Hematopoietic multipotent progenitor cell treated with erythropoietin and hydrocortisone succinate and interleukin-3 and kit ligand, for 8 days (in vitro differentiated cells): ENCODE data around the gene CCDC69.
"Not testable (repeated sequence)": the region's sequence is repeated elsewhere in the genome, so short reads cannot be mapped to it uniquely, and the experiment has no call there.

ENCODE experiments used
- DNase-seq: peaks from one replicate; pipeline ENCODE4 v3.0.0-alpha.2; 2015

The CCDC69 gene, protein sequence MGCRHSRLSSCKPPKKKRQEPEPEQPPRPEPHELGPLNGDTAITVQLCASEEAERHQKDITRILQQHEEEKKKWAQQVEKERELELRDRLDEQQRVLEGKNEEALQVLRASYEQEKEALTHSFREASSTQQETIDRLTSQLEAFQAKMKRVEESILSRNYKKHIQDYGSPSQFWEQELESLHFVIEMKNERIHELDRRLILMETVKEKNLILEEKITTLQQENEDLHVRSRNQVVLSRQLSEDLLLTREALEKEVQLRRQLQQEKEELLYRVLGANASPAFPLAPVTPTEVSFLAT

DNA sequence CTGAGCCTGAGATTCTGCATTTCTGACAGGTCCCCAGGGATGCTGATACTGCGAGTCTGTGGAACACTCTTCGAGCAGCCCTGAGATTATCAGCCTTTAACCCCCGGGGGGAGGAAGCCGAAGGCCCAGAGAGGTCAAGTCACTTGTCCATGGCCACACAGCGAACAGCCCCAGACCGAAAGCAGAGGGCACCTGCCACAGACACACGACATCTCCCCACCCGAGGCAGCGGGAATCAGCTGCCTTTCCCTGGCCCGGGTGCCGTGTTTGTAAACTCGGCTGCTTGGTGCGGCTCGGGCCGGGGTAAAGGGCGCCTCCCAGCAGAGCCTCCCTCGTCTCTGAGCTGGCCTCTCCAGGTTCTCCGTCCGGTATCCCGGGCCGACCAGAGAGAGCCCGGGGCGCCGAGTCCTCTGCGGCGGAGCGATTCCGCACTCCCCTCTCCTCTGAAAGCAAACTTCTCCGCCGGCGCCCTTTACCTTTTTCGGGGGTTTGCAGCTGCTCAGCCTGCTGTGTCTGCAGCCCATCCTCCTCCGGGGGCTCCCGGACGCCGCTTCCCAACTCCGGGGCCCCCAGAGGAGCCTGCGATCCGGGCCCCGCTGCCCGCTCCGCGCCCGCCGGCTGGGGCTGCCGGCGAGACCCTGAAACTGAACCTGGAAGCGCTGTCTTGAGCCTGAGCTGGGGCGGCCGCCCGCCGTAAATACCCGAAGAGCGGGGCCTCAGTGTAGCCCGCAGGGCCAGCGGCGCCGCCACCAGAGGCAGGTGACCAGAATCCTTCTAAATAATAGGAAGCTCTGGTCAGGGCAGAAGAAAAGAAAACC is at the start of gene CCDC69:
TSS of gene CCDC69 (minus strand) at position 646 of the 818 bp plus-strand sequence. CDS start at position 524, 122 bp downstream.
- peak; percentile 74 for DNase-seq

DNA sequence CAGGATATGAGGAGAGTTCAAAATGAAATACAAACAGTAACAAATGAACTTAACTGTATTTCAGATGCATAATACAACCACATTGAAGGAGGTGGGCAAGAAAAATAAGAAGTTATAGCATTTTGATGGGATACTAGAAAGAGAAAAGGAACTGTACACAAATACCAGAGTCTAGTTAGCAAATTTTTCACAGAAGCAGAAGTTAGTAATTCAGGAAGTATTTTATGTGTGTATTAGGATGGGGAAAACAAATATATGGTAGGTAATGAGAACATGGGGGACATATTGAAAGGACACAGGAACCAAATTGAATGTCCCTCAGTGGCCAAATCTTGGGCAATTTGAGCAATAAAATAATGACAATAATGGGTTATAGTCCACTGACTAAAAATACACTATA is 47.4 kb upstream of the CCDC69 start:
- DNase-seq = no peak

DNA sequence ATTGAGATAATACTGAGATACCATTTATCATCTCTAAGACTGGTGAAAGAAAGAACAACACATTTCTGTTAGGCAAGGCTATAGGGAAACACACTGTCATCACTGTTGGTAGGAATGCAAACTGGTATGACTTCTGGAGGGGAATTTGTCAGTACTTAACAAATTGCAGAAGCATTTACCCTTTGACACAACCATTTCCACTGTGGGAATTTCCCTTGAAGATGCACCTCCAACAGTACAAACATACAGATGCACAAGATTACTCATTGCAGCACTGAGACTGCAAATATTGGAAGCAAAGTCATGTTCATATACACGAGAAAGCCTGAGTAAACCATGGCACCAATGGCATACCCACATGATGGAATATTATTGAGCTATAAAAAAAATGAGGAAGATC is 46.7 kb upstream of the CCDC69 start:
- no peak for DNase-seq

DNA sequence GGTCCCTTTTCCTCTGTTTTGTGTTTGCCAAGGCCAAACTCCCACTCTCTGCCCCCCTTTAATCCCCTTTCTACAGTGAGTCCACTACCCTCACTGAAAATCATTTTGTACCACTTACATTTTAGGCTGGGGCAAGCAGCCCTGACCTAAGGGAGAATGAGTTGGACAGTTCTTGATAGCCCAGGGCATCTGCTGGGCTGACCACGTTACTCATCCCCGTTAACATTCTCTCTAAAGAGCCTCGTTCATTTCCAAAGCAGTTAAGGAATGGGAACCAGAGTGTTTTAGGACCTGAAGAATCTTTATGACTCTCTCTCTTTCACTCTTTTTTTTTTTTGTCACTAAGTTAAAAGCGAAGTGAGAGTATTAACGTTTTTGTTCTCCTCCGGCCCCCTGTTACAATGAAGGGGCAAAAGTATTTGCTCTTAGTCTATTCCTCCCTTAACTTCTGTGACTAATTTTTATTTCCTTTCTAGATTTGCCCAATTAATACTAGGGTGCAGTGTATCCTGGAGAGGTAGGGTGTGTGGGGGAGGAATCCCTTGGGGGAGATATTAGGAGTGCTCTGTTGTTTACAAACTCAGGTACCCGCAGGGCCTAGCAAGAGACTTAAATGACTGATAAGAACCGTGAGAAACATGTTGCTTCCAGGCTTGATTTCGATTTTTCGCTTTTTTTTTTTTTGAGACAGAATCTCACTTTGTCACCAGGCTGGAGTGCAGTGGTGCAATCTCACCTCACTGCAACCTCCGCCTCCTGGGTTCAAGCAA is 43.8 kb upstream of the CCDC69 start:
- DNase-seq = no peak

DNA sequence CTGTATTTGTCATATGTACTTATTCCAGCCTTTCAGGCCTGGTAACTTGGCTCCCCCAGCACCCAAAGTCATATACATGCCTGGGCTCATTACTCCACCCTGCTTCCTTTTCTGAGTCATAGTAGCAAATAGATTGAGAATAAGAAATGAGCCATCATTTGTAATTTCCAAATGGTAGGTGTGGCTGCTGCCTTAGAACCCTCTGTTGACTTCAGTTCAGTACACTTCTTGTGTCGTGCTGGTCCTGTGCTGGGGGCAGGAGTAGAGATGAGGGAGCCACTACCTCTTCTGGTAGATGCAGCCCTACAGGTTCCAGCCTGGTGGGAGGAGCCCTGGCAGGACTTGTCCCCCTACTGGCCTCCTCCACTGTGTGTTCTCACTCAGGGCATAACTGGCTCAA is 40.2 kb upstream of the CCDC69 start:
- DNase-seq = no peak

DNA sequence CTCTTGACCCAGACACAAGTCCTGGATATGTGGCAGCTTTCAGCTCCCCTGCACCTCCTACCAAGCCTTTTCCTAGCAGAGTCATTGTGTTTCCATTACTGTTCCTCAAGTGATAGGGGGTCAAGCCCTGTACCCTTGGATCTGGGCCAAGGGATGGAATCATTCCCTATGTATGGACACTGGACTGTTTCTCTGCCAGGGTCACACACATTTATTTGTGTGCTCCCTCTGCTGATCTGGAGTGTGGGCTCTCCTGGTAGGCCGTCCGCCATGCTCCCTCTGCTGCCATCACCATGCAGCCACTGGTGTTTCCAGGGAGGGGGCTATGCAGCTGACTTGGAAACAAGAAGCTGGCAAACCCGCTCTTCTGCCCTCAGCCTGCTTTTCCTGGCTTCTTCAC is 38.6 kb upstream of the CCDC69 start:
- no peak for DNase-seq

DNA sequence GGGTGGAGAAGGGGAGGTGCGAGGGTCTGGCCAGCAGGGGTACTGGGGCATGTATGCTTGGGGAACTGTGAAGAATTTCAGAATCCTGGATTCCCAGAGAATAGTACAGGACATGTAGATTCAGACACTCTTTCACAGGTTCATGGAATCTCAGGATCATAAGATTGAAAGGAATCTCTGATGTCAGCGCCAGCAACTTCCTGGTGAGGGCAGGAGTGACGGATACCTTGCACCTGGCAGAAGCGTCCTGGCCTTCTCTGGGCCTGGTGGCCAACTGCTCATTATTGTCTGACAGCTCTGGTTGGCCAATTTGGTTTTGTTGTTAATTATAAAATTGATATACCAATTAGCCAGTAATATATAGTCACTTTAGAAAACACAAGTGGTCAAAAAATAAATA is 36.0 kb upstream of the CCDC69 start:
- no peak for DNase-seq

DNA sequence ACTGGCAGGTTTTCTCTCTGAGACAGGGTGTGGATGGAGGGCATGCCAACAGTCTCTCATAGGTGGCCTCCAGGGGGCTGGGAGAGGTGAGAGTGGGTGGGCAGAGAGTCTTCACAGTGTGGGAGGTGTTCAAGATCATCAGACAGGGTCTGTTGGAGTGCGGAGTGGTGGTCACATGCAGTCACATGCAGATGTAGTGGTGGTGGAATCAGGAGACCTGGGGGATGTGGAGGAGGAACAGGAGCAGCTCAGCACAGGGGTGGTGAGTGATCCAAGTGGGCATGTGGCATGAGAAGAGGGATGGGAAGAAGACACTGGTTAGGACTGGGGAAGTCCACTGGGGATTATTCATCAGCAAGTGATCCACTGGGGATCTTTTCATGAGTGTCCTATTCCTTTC is 34.9 kb upstream of the CCDC69 start:
- no peak for DNase-seq

DNA sequence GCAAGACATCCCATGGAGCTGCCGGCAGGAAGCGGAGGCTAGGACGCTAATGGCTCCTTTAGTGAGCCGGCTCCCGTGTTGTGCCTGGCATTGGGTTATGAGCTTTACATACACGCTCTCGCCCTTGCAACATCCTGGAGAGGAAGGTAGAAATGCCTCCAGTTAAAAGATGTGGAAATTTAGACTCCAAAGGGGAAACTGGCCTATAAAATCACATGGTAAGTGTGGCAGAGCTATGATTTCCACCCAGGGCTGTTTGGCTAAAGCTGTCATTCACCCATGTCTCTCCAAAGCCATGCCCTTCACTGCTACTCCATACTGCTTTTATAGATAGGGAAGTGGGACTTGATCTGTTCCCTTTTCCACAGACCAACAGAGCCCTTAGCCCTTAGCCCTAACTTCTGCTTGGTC is 34.3 kb upstream of the CCDC69 start:
- DNase-seq = no peak

DNA sequence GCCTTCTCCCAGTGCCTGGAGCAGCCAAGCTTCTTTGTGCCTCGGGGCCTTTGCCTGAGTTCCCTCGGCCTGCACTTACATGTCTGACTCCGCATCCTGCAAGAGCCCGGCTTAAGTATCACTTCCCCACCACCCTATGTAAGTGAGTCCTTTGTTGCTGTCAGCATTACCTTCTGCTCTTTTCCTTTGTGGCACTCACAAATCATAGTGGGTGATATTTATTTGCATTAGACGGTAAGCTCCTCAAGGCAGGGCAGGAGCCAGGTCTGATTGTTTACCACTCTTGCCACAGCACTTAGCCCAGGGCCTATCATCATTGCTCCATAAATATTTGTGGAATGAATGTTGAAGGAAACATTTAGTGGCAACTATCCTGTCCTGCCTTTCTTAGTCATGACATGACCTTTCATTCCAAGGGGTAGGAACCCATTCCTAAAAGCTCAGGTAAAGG is 33.9 kb upstream of the CCDC69 start:
- DNase-seq = no peak

DNA sequence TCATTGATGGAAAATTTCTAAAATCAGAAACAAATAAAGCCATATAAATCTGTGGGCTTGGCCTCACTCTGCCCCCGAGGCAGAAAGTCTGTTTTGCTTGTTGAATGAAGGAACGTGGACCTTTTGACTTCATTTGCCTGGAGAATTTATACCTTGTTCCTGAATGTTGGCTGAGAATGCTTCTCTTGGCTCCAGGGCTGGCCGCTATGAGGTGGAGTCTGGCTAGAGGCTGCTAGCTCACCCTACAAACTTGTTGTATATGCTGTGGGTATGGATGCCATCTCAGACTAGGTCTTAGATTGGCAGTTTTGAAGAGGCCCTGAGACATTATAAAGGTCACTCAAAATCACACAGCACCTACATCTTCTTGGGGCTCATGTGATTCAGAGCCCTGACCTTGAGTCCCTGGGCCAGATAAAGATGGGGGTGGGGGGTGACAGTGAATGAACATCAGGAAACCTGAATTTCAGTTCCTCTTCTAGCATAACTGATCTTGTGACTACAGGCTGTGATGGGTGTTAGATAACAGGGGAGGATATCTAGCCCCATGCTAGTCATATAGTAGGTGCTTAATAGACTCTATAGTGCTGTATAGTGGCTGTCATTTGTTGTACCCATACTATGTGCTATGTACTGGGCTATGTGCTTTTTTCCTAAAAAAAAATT is 31.9 kb upstream of the CCDC69 start:
- peak; percentile 57 for DNase-seq

DNA sequence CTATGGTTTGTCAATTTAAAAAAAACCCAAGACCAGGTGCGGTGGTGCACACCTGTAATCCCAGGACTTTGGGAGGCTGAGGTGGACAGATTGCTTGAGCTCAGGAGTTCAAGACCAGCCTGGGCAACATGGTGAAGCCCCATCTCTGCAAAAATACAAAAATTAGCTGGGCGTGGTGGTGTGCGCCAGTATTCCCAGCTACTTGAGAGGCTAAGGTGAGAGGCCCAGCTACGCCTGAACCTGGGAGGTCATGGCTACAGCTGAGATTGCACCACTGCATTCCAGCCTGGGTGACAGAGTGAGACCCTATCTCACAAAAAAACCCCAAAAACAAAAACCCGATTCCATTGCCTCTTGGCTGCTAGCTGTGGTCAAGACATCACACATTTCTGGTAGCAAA is 31.1 kb upstream of the CCDC69 start:
- not testable (repeated sequence) for DNase-seq

DNA sequence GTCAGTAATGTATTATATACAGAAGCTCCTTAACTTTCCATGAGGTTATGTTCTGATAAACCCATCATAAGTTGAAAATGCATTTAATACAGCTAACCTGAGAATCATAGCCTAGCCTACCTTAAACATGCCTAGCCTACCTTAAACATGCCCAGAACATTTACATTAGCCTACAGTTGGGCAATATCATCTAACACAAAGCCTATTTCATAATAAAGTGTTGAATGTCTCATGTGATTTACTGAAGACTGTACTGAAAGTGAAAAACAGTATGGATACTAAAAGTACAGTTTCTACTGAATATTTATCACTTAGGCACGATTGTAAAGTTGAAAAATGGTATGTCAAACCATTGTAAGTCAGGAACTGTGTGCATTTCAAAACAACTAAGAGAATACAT is 30.7 kb upstream of the CCDC69 start:
- no peak for DNase-seq

DNA sequence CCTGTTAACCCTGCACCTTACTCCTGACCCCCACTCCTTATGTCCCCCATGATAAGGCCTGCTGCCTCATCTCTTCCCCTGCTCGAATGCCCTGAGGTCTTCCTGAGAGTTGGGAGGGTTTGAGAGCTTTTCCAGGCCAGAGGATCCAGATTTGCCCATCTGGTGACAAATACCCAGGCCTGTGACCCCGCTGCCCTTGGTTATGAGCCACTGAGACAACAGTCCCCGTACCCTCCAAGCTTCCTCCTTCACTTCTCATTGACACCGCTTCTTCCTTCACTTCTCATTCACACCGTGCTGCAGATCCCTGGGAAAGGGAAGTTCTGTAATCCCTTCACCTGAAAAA is 29.7 kb upstream of the CCDC69 start:
- no peak for DNase-seq

DNA sequence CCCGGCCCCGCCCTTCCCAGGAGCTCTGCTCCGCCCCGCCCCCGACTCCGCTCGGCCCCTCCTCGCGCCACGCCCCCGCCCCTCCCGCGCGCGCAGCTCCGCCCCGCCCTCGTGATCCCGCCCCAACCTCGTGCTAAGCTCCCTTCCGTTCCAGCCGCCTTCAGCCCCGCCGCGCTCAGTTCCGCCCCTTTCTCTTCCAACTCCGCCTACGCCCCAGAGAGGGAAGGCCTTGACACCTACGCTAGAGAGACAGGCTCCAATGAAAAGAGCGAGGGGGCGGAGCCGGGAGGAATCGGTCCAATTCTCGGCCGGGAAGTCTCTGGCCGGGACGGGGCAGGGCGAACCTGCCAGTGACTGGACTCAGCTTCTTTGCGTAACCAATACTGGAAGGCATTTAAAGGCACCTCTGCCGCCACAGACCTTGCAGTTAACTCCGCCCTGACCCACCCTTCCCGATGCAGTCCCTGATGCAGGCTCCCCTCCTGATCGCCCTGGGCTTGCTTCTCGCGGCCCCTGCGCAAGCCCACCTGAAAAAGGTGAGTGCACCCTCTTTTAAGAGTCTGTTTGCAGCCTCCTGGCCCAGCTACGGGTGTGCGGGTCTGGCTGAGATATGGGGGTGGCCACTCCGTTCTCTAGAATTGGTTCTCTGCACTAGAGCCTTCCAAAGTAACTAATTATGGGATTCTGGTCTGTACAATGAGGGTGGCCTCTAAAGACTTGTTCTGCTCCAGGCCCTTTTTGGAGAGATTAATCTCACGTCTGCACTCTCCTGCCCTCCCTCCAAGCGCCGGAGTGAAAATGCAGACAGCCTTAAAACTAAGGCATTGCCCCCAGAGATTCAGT is 29.1 kb upstream of the CCDC69 start, which contains the start of gene GM2A:
TSS of gene GM2A (plus strand) at position 424 of the 843 bp plus-strand sequence. CDS start at position 456, 32 bp downstream.
- peak; percentile 100 for DNase-seq

DNA sequence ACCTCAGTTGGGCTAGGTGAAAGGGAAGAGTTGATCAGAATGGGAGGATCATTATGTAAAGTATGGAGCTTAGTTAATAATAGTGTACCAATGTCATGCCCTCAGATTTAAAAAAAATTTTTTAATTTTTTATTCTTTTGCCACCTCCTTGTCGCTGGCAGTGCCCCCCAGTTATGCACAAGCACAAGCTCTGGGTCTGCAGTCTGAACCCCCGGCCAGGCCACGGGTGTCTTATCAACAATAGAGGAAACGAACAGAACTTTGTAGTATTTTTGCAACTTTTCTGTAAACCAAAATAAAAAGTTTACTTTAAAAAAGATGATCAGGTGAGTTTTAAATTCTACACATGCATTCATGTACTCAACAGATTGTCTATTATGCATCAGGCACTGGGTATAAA is 27.7 kb upstream of the CCDC69 start:
- no peak for DNase-seq

DNA sequence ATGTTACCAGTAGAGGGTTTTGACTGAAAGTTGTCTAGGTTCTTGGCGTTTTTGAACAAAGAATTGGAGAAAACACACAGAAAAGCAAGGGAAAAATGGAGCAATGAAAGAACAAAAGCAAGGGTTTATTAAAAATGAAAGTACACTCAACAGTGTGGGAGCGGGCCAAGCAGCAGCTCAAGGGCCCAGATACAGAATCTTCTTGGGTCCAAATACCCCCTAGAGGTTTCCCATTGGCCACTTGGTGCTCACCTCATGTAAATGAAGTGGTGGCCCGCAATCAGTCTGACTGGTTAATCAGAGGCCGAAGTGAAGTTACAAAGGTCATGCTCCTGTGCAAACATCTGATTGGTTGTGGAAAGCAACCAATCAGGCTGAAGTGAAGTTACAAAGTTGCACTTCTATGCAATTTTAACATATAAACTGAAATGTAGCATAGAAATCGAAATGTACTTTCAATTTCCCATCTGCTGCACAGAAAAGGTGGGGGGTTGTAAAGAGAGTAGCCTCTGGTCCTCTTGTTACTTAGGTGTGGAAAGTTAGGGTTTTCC is 27.2 kb upstream of the CCDC69 start:
- DNase-seq = peak; percentile 23

DNA sequence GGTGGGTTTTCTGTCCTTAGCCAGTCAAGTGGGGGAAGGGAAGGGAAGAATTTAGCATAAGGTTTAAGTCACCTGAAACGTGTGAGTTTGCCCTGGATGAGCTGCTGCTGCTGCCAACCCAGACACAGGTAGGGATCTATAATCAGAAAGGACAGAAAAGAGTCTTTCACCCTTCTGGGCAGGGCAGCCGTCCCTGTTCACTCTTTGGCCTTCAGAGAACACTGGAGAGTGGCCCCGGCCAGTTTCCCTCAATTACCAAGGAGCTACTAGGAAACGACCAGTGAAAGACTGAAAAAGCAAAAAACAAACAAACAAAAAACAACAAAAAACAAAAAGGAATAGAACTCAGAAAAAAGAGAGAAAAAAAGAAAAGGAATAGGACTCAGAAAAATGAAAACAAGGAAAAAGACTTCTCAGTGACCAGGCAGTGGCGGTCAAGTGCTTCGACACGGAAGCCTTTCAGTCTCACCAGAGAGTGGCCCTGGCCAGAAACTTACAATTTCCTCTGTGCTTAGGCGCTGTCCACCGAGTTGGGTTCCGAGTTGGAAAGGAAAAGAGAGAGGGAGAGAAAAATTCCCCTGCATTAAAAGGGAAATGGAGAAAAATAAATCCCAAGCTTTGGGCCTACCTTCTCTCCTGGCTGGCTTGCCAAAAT is 26.6 kb upstream of the CCDC69 start:
- DNase-seq = no peak

DNA sequence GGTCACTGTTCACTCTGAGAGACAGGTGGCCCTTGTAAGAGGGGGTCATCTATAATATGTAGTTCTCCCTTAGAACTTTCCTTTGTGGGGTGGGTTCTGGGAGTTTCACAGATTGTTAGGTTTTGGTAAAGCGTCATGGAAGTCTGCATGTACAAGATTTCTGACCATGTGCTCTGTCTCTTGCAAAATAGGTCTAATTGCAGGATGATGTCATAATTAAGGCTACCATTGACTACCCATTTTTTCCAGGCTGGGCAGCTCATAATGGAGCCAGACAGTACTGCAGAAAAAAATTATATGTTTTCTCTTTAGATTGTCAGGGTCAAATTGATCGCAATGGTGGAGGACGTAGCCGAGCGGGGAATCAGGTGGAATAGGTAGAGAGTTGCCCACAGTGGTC is 25.4 kb upstream of the CCDC69 start:
- DNase-seq = no peak

DNA sequence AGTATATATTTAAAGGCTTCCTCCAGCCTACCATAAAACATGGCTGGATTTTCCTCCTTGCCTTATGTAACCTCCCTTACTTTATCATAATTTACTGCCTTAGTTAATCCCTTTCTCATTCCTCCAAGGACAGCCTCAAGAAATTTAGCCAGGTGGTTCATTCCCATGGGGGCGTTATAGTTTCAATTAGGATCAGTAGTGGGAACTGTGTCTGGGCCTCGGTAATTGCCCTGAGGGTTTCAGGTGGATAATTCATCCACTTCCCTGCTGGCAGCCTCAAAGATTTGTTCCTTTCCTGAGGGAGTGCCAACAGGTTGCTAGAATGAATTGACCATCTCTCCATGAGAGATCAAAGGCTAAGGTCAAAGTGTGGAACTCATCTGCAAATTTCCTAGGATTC is 24.8 kb upstream of the CCDC69 start:
- no peak for DNase-seq

DNA sequence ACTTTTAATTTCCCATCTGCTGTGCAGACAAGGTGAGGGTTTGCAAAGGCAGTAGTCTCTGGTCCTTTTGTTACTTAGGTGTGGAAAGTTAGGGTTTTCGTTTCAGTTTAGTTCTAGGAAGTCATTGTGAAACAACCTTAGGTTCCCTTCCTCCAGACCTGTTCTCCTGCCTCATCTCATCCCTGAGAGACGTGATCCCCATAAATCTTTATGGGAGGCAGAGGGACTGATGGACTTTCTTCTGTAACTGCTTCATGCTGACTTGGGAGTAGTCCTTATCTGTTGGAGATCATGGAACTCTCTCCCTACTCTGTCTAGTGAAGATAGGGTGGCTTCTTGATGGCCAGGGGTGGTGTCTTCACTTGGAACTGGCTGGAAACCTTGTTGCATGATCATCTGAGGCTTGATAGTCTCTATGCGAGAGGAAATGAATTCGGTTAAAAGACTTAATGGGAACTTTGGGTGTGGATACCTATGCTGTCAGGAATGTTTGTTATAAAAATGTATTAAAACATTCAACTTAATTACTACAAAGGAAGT is 21.9 kb upstream of the CCDC69 start:
- no peak for DNase-seq
